Measurements from ENCODE around the gene FZD2. TPM values are rescaled to one million over a fixed set of nuclear protein-coding genes. Genes with fewer than 3 reads are reported as not detected.

Gene FZD2
- total and polyA plus RNA-seq, 2 of the 4 experiments (the other 2 are of a cell fraction): 21.3 to 130 TPM

- H2BK120ac ChIP-seq (ENCODE audit: low read depth, low read length): no peak overlapping the region
- H2AK5ac ChIP-seq (ENCODE audit: low read depth, low read length): no peak overlapping the region
- H2AFZ ChIP-seq (replicated peaks; ENCODE audit: low read length, poor library complexity): no peak overlapping the region
- POLR2A ChIA-PET (ENCODE audit: unreplicated experiment): no interaction called here
- peaks cover 30% of the 10 kb centered on the region; the same call in 1 of the 2 replicates for H4K20me1 ChIP-seq (ENCODE audit: insufficient read depth, low read length)
- H3K9me1 ChIP-seq (ENCODE audit: insufficient read depth, low read length): peaks cover 8% of the 10 kb centered on the region; the same call in 1 of the 2 replicates
- no peak overlapping the region for H2BK15ac ChIP-seq (ENCODE audit: low read depth, low read length)
- in situ Hi-C loops (cut with MboI; ENCODE audit: low sequenced_read_pairs) (no loop called here), intact Hi-C loops (cut with micrococcal nuclease) (no loop called here), dilution Hi-C loops (cut with HindIII; ENCODE audit: low sequenced_read_pairs, unreplicated experiment) (no loop called here)
- H3K4me3 ChIP-seq (ENCODE audit: insufficient read depth, low read depth, low read length): no peak overlapping the region
- H3K4ac ChIP-seq (ENCODE audit: low read depth, low read length): no peak overlapping the region
- WGBS, 2 experiments (ENCODE audit: extremely low coverage in 2 of 2, insufficient read length in 1 of 2): no CpG with 5 or more reads among the region's 7 CpGs
- H2BK20ac ChIP-seq (ENCODE audit: low read depth, low read length): no peak overlapping the region
- no peaks in the 10 kb centered on the region for H3K27me3 ChIP-seq (ENCODE audit: control insufficient read depth, insufficient read depth, low read length)
- DNase-seq (no peak), ATAC-seq (ENCODE audit: low read depth) (no peak)
- BruUV-seq (replicated peaks): no TSS peak
- no peak overlapping the region for H3K9ac ChIP-seq (ENCODE audit: low read depth, low read length)
- no peak overlapping the region for H4K8ac ChIP-seq (ENCODE audit: low read depth in 2 of 2, low read length in 2 of 2)
- no peak overlapping the region for H4K5ac ChIP-seq (ENCODE audit: low read depth, low read length)
- TF ChIP-seq MAFK (IDR thresholded peaks at IDR 0.05; ENCODE audit: low read depth, low read length) (no peak), CTCF (conservative IDR thresholded peaks at IDR 0.05; ENCODE audit: low read depth, low read length) (0 out of 2 replicates have a peak, but pooled peaks have one; percentile 10), ELK1 (IDR thresholded peaks at IDR 0.05; ENCODE audit: borderline replicate concordance, low read depth, low read length) (no peak), RCOR1 (IDR thresholded peaks at IDR 0.05; ENCODE audit: insufficient replicate concordance, low read length) (no peak), CEBPB (IDR thresholded peaks at IDR 0.05; ENCODE audit: low read depth, low read length) (no peak), NFE2L2 (IDR thresholded peaks at IDR 0.05; ENCODE audit: low read depth, low read length) (no peak)
- H3K9me3 ChIP-seq (ENCODE audit: control insufficient read depth, insufficient read depth, low read length): peaks cover 2% of the 10 kb centered on the region; the same call in 1 of the 2 replicates
- no peak overlapping the region for H2AK9ac ChIP-seq (replicated peaks; ENCODE audit: low read depth, low read length, poor library complexity)
- H4K91ac ChIP-seq (ENCODE audit: insufficient read depth, low read depth, low read length): no peak overlapping the region
- H3K4me2 ChIP-seq (ENCODE audit: low read depth, low read length): no peak overlapping the region
- H3K18ac ChIP-seq (ENCODE audit: low read depth, low read length): no peak overlapping the region
- no peak overlapping the region for H3K27ac ChIP-seq (ENCODE audit: insufficient read depth, low read length)
- peaks cover 3% of the 10 kb centered on the region for H3K4me1 ChIP-seq (ENCODE audit: control insufficient read depth, insufficient read depth, low read length)
- no peak overlapping the region for H3K14ac ChIP-seq (replicated peaks; ENCODE audit: low read depth, low read length)
- no peak overlapping the region for H3K56ac ChIP-seq (ENCODE audit: extremely low read depth, insufficient read depth, low read length)
- H3K23ac ChIP-seq (ENCODE audit: low read depth, low read length): no peak overlapping the region
- H3K36me3 ChIP-seq (ENCODE audit: control insufficient read depth, insufficient read depth, low read length): peaks cover 4% of the 10 kb centered on the region; the same call in 1 of the 2 replicates
- H3K79me1 ChIP-seq (ENCODE audit: low read depth in 1 of 2, low read length in 2 of 2): peaks cover 13 to 46% of the 10 kb centered on the region in 2 experiments
- CTCF ChIA-PET: interaction anchor here (0.9 kb wide), 1 partner anchor 30 kb away, joined by 3 read pairs; no protein-coding TSS in a partner anchor
- no peak overlapping the region for H2BK5ac ChIP-seq (ENCODE audit: low read depth, low read length, poor library complexity, severe bottlenecking)
Observed at GRCh38 chr17:44564429-44564828, 7.1 kb downstream of the FZD2 start.
